ENCODE data around the gene NEO1. TPM values are rescaled to one million over a fixed set of nuclear protein-coding genes. Genes with fewer than 3 reads are reported as not detected.

Gene NEO1
- total RNA-seq, 1 donor from 2014 or later, result 37.8 TPM

- ATAC-seq, result no peak
- intact Hi-C loops (cut with DNase I), result no loop called here
- H3K27ac ChIP-seq, result no peak overlapping the region
Observed at GRCh38 chr15:73141216-73141900, 89.1 kb downstream of the NEO1 start.

GRCh38 chr15:73142802-73143762, 90.8 kb downstream of the NEO1 start:
- Histone ChIP-seq H3K27ac (no peak overlapping the region), H3K36me3 (no peaks in the 10 kb centered on the region), H3K4me1 (no peaks in the 10 kb centered on the region), H3K9me3 (no peaks in the 10 kb centered on the region), H3K4me3 (no peak overlapping the region), H3K27me3 (ENCODE audit: low read depth) (no peaks in the 10 kb centered on the region)
- TF ChIP-seq, protein P1, sequence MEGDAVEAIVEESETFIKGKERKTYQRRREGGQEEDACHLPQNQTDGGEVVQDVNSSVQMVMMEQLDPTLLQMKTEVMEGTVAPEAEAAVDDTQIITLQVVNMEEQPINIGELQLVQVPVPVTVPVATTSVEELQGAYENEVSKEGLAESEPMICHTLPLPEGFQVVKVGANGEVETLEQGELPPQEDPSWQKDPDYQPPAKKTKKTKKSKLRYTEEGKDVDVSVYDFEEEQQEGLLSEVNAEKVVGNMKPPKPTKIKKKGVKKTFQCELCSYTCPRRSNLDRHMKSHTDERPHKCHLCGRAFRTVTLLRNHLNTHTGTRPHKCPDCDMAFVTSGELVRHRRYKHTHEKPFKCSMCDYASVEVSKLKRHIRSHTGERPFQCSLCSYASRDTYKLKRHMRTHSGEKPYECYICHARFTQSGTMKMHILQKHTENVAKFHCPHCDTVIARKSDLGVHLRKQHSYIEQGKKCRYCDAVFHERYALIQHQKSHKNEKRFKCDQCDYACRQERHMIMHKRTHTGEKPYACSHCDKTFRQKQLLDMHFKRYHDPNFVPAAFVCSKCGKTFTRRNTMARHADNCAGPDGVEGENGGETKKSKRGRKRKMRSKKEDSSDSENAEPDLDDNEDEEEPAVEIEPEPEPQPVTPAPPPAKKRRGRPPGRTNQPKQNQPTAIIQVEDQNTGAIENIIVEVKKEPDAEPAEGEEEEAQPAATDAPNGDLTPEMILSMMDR (IDR thresholded peaks at IDR 0.05), result no peak
- DNase-seq (no peak), ATAC-seq (no peak)
- intact Hi-C loops (cut with DNase I), result no loop called here

More at GRCh38 chr15:73141216-73141900, 89.1 kb downstream of the NEO1 start:
- H3K36me3 ChIP-seq, result peaks cover 5% of the 10 kb centered on the region
- H3K27me3 ChIP-seq (ENCODE audit: low read depth), result no peaks in the 10 kb centered on the region
- H3K4me3 ChIP-seq, result no peak overlapping the region
- H3K4me1 ChIP-seq, result no peaks in the 10 kb centered on the region
- no peaks in the 10 kb centered on the region for H3K9me3 ChIP-seq
- TF ChIP-seq, protein P1 (IDR thresholded peaks at IDR 0.05), result no peak
- DNase-seq, result no peak

GRCh38 chr15:73143763-73144155, 91.5 kb downstream of the NEO1 start:
- Histone ChIP-seq H3K4me3 (no peak overlapping the region), H3K27ac (no peak overlapping the region), H3K9me3 (no peaks in the 10 kb centered on the region), H3K27me3 (ENCODE audit: low read depth) (no peaks in the 10 kb centered on the region), H3K36me3 (no peaks in the 10 kb centered on the region), H3K4me1 (no peaks in the 10 kb centered on the region)
- DNase-seq (no peak), ATAC-seq (no peak)
- TF ChIP-seq, protein P1 (IDR thresholded peaks at IDR 0.05), result no peak
- intact Hi-C loops (cut with DNase I), result no loop called here

- DNase-seq (no peak), ATAC-seq (no peak)
- no peaks in the 10 kb centered on the region for H3K36me3 ChIP-seq
- no peak overlapping the region for H3K27ac ChIP-seq
- H3K9me3 ChIP-seq, result no peaks in the 10 kb centered on the region
- intact Hi-C loops (cut with DNase I), result no loop called here
- TF ChIP-seq, protein P1 (IDR thresholded peaks at IDR 0.05), result no peak
- no peaks in the 10 kb centered on the region for H3K27me3 ChIP-seq (ENCODE audit: low read depth)
- H3K4me3 ChIP-seq, result no peak overlapping the region
- H3K4me1 ChIP-seq, result no peaks in the 10 kb centered on the region
Observed at GRCh38 chr15:73146419-73146818, 94.2 kb downstream of the NEO1 start.

DNA sequence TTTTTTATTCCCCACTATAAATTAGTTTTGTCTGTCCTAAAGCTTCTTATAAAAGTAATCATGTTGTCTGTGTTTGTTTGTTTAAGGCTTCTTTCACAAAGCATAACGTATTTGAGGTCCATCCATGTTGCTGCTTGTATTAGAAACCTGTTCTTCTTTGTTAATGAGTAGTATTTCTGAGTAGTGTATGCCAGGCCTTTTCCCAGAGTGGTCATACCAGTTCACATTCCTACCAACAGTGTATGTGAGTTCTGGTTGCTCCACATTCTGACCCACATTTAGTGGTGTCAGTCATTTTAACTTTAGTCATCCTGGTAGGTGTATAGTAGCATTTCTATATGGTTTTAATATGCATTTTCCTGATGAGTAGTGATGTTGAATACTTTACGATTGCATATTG, 98.6 kb downstream of the NEO1 start:
- Histone ChIP-seq H3K4me1 (no peaks in the 10 kb centered on the region), H3K4me3 (no peak overlapping the region), H3K27me3 (ENCODE audit: low read depth) (no peaks in the 10 kb centered on the region), H3K36me3 (no peaks in the 10 kb centered on the region), H3K9me3 (peaks cover 25% of the 10 kb centered on the region), H3K27ac (no peak overlapping the region)
- no peak for DNase-seq
- ATAC-seq, result no peak
- intact Hi-C loops (cut with DNase I), result no loop called here
- TF ChIP-seq, protein P1 (IDR thresholded peaks at IDR 0.05), result no peak

All from lower lobe of right lung (tissue), 2 donors.